H1 (cell line): ENCODE data around the gene SERPINB5. TPM values are rescaled to one million over a fixed set of nuclear protein-coding genes. Genes with fewer than 3 reads are reported as not detected.

Experiments
- CTCF ChIA-PET: fragments of 300-600 bp; sonication (Branson Sonifier 250); formaldehyde crosslinking; loops from one replicate; lab custom pipeline; 2021; ENCODE audit not compliant: partially characterized antibody; lab: Charles Lee
- POLR2A ChIA-PET: fragments of 300-600 bp; sonication (Branson Sonifier 250); formaldehyde crosslinking; loops from one replicate; lab custom pipeline; 2021; ENCODE audit warnings: inconsistent platforms; ENCODE audit not compliant: partially characterized antibody; lab: Charles Lee
- DNase-seq, 2 experiments: peaks; one replicate each; pipeline versions ENCODE4 v3.0.0 to v3.0.0-alpha.2; 2010 to 2022; ENCODE audit warnings: low spot score in 2 of 2, low read depth in 1 of 2, mixed read lengths in 1 of 2
- FAIRE-seq: peaks from 2 replicates; lab custom pipeline; 2011; peaks lifted over from hg19 to GRCh38; lab: Jason Lieb, UNC
- H2AFZ ChIP-seq: 2 replicates; pipeline ENCODE4 v1.8.1; 2012; ENCODE audit warnings: low read length, inconsistent platforms
- H2AK5ac ChIP-seq: 2 replicates; pipeline ENCODE4 v1.6.1; 2013; ENCODE audit warnings: low read depth, low read length
- H2BK120ac ChIP-seq: replicated peaks from 2 replicates; pipeline ENCODE3; 2013; ENCODE audit warnings: low read depth, low read length, inconsistent platforms
- H2BK12ac ChIP-seq: 2 replicates; pipeline ENCODE4 v1.6.1; 2013; ENCODE audit warnings: low read depth, low read length
- H2BK15ac ChIP-seq: 2 replicates; pipeline ENCODE4 v1.6.1; 2013; ENCODE audit warnings: low read length
- H2BK20ac ChIP-seq: 2 replicates; pipeline ENCODE4 v1.6.1; 2013; ENCODE audit warnings: low read length
- H2BK5ac ChIP-seq: 2 replicates; pipeline ENCODE4 v1.6.1; 2013; ENCODE audit warnings: low read depth, low read length
- H3K14ac ChIP-seq: 2 replicates; pipeline ENCODE4 v1.6.1; 2013; ENCODE audit warnings: inconsistent platforms; ENCODE audit not compliant: insufficient read length
- H3K18ac ChIP-seq: 2 replicates; pipeline ENCODE4 v1.6.1; 2013; ENCODE audit warnings: low read length; ENCODE audit errors: extremely low read depth
- H3K23ac ChIP-seq: 2 replicates; pipeline ENCODE4 v1.6.1; 2013; ENCODE audit warnings: inconsistent platforms; ENCODE audit not compliant: insufficient read length
- H3K23me2 ChIP-seq: 2 replicates; pipeline ENCODE4 v1.6.1; 2013; ENCODE audit warnings: low read depth, low read length
- H3K27ac ChIP-seq: 2 replicates; pipeline ENCODE4 v1.6.1; 2011; ENCODE audit warnings: low read depth, low read length, inconsistent platforms
- H3K27me3 ChIP-seq, 4 experiments: replicated peaks in 1 of 4; 1 replicate in 1 of 4; 2 replicates in 3 of 4; pipeline versions ENCODE4 v1.6.1 to v1.8.1; 2011 to 2013; ENCODE audit warnings: low read length in 3 of 4, mild to moderate bottlenecking in 3 of 4, inconsistent platforms in 2 of 4, mixed read lengths in 2 of 4, moderate library complexity in 1 of 4; ENCODE audit not compliant: control insufficient read depth in 3 of 4, insufficient read depth in 3 of 4; ENCODE audit errors: extremely low read depth in 1 of 4
- H3K36me3 ChIP-seq, 4 experiments: 2 replicates each; pipeline versions ENCODE4 v1.6.1 to v1.8.1; 2011 to 2013; ENCODE audit warnings: mild to moderate bottlenecking in 4 of 4, low read length in 3 of 4, moderate library complexity in 2 of 4, control low read depth in 1 of 4, inconsistent platforms in 1 of 4; ENCODE audit not compliant: insufficient read depth in 4 of 4, control insufficient read depth in 2 of 4
- H3K4ac ChIP-seq: replicated peaks from 2 replicates; pipeline ENCODE3; 2013; ENCODE audit warnings: low read length, low read depth, mixed read lengths, inconsistent platforms; ENCODE audit not compliant: insufficient read length
- H3K4me1 ChIP-seq, 4 experiments: replicated peaks in 1 of 4; 1 replicate in 1 of 4; 2 replicates in 3 of 4; pipeline versions ENCODE4 v1.6.1 to v1.8.1; 2011 to 2013; ENCODE audit warnings: low read length in 3 of 4, inconsistent platforms in 2 of 4, mixed read lengths in 1 of 4; ENCODE audit not compliant: insufficient read depth in 4 of 4, control insufficient read depth in 3 of 4
- H3K4me2 ChIP-seq, 2 experiments: 2 replicates each; pipeline versions ENCODE4 v1.6.1 to v1.8.1; 2011 to 2013; ENCODE audit warnings: low read depth in 2 of 2, low read length in 2 of 2, control low read depth in 1 of 2, inconsistent platforms in 1 of 2, mild to moderate bottlenecking in 1 of 2; ENCODE audit not compliant: insufficient read depth in 1 of 2
- H3K4me3 ChIP-seq, 4 experiments: fragments of 200-600, 300-600 bp in 1 of 4; sonication (generic), shearing (Covaris generic), sonication (Bioruptor Twin) in 1 of 4; 2 replicates each; pipeline versions ENCODE4 v1.5.1 to v1.8.1; 2011 to 2016; ENCODE audit warnings: low read length in 4 of 4, low read depth in 3 of 4, control low read depth in 2 of 4, inconsistent platforms in 2 of 4, mild to moderate bottlenecking in 2 of 4, mixed read lengths in 1 of 4, moderate library complexity in 1 of 4; ENCODE audit not compliant: insufficient read depth in 2 of 4; ENCODE audit errors: extremely low read depth in 1 of 4
- H3K56ac ChIP-seq: replicated peaks from 2 replicates; pipeline ENCODE3; 2013; ENCODE audit warnings: low read depth, mild to moderate bottlenecking, mixed read lengths, low read length, inconsistent platforms; ENCODE audit not compliant: insufficient read length
- H3K79me1 ChIP-seq: 2 replicates; pipeline ENCODE4 v1.6.1; 2013; ENCODE audit warnings: low read depth, low read length, control low read depth
- H3K79me2 ChIP-seq, 2 experiments: 2 replicates each; pipeline versions ENCODE4 v1.6.1 to v1.8.1; 2012 to 2013; ENCODE audit warnings: low read length in 2 of 2, mild to moderate bottlenecking in 2 of 2, inconsistent platforms in 1 of 2; ENCODE audit not compliant: insufficient read depth in 2 of 2, control insufficient read depth in 1 of 2
- H3K9ac ChIP-seq, 4 experiments: replicated peaks in 1 of 4; 1 replicate in 1 of 4; 2 replicates in 3 of 4; pipeline versions ENCODE4 v1.6.1 to v1.8.1; 2011 to 2013; ENCODE audit warnings: low read depth in 3 of 4, low read length in 3 of 4, control low read depth in 2 of 4, mild to moderate bottlenecking in 2 of 4, moderate library complexity in 2 of 4, inconsistent platforms in 1 of 4; ENCODE audit errors: extremely low read depth in 1 of 4
- H3K9me3 ChIP-seq, 2 experiments: 2 replicates each; pipeline versions ENCODE4 v1.6.1 to v1.8.1; 2012 to 2013; ENCODE audit warnings: mild to moderate bottlenecking in 2 of 2, moderate library complexity in 2 of 2, control low read depth in 1 of 2, inconsistent platforms in 1 of 2, low read depth in 1 of 2, low read length in 1 of 2, mixed read lengths in 1 of 2; ENCODE audit not compliant: insufficient read depth in 2 of 2
- H4K20me1 ChIP-seq, 2 experiments: replicated peaks in 1 of 2; 2 replicates each; pipeline versions ENCODE3 to v1.8.1; 2011 to 2013; ENCODE audit warnings: inconsistent platforms in 2 of 2, low read length in 2 of 2, mild to moderate bottlenecking in 1 of 2; ENCODE audit not compliant: insufficient read depth in 2 of 2, control insufficient read depth in 1 of 2
- H4K5ac ChIP-seq: 2 replicates; pipeline ENCODE4 v1.6.1; 2013; ENCODE audit warnings: low read length, low read depth, mixed read lengths, inconsistent platforms; ENCODE audit not compliant: insufficient read length
- H4K8ac ChIP-seq: 2 replicates; pipeline ENCODE4 v1.8.0; 2013; ENCODE audit warnings: mild to moderate bottlenecking, moderate library complexity, low read length, inconsistent platforms; ENCODE audit not compliant: insufficient read depth; ENCODE audit errors: extremely low read depth
- H4K91ac ChIP-seq: replicated peaks from 2 replicates; pipeline ENCODE3; 2013; ENCODE audit warnings: low read length, mixed read lengths, inconsistent platforms; ENCODE audit not compliant: insufficient read length
- ASH2L ChIP-seq: fragments of 200-600, 300-600 bp; sonication (generic); IDR thresholded peaks from one replicate; pipeline ENCODE4 v1.7.1; 2017; ENCODE audit warnings: low read length
- ATF2 ChIP-seq: IDR thresholded peaks from 2 replicates; pipeline ENCODE4 v1.6.1; 2012; ENCODE audit warnings: low read length, inconsistent platforms
- BCL11A ChIP-seq, 2 experiments: IDR thresholded peaks; one replicate each; pipeline ENCODE4 v1.6.1; 2011; ENCODE audit warnings: low read depth in 2 of 2, low read length in 2 of 2, mild to moderate bottlenecking in 2 of 2
- CBX5 ChIP-seq: fragments of 300-800, 300-1000 bp; sonication (generic); IDR thresholded peaks from 2 replicates; pipeline ENCODE4 v1.7.1; 2016; ENCODE audit warnings: antibody characterized with exemption, low read length, low read depth
- CEBPB ChIP-seq: IDR thresholded peaks from 2 replicates; pipeline ENCODE4 v1.6.1; 2012; ENCODE audit warnings: low read depth, low read length
- CREB1 ChIP-seq: IDR thresholded peaks from 2 replicates; pipeline ENCODE4 v1.6.1; 2012; ENCODE audit warnings: inconsistent platforms
- CTCF ChIP-seq, 3 experiments: IDR thresholded peaks; 1 replicate in 2 of 3; 2 replicates in 1 of 3; pipeline versions ENCODE4 v1.5.1 to v1.6.1; 2011; ENCODE audit warnings: low read length in 3 of 3, mild to moderate bottlenecking in 3 of 3, inconsistent platforms in 2 of 3, low read depth in 1 of 3, moderate library complexity in 1 of 3; ENCODE audit not compliant: insufficient read depth in 1 of 3; ENCODE audit errors: control extremely low read depth in 1 of 3
- GTF2F1 ChIP-seq: IDR thresholded peaks from 2 replicates; pipeline ENCODE4 v1.6.1; 2012; ENCODE audit warnings: low read depth, low read length, improper control_type of control experiment, borderline replicate concordance
- KDM5A ChIP-seq: fragments of 200-600 bp; IDR thresholded peaks from 2 replicates; pipeline ENCODE4 v1.7.1; 2012; ENCODE audit warnings: mild to moderate bottlenecking, low read length, inconsistent platforms, mixed read lengths
- POLR2A ChIP-seq, 2 experiments: IDR thresholded peaks; 1 replicate in 1 of 2; 2 replicates in 1 of 2; pipeline ENCODE4 v1.6.1; 2011; ENCODE audit warnings: low read depth in 2 of 2, low read length in 2 of 2, mild to moderate bottlenecking in 2 of 2; ENCODE audit errors: control extremely low read depth in 1 of 2
- RXRA ChIP-seq: IDR thresholded peaks from 2 replicates; pipeline ENCODE4 v1.6.1; 2011; ENCODE audit warnings: low read depth, mild to moderate bottlenecking, low read length, moderate library complexity; ENCODE audit not compliant: insufficient read depth
- TCF12 ChIP-seq: IDR thresholded peaks from 2 replicates; pipeline ENCODE4 v1.6.1; 2011; ENCODE audit warnings: low read depth, mild to moderate bottlenecking, low read length
- WGBS, 2 experiments: shearing (Covaris generic) in 1 of 2; methylation state at CpG; one replicate each; pipeline versions ENCODE4 v1.1.6 to v1.1.7; 2013 to 2015; ENCODE audit warnings: low lambda C conversion rate in 2 of 2, mixed read lengths in 2 of 2, inconsistent platforms in 1 of 2, low coverage in 1 of 2, missing lambda C conversion rate in 1 of 2; ENCODE audit not compliant: insufficient replicate concordance in 2 of 2, insufficient coverage in 1 of 2, insufficient read length in 1 of 2; ENCODE audit errors: extremely low coverage in 1 of 2, missing lambda C conversion rate in 1 of 2; 5-methylcytosine and 5-hydroxymethylcytosine counted together
- polyA plus RNA-seq, 7 experiments: library from polyadenylated mRNA; depleted of rRNA in 3 of 7; stranded (reverse) in 5 of 7; unstranded in 2 of 7; fragments of >200 nt in 5 of 7; fragments of 200-250 nt in 2 of 7; gene quantifications; 1 replicate in 5 of 7; 2 replicates in 1 of 7; 4 replicates in 1 of 7; pipeline versions ENCODE4 v1.2.1 to v1.2.3, GENCODE V29; 2011 to 2013; ENCODE audit warnings: missing spikeins in 2 of 7, mixed read lengths in 2 of 7
- total RNA-seq: library from RNA; stranded (reverse); fragmentation: NEBNext Ultra II Directional; extraction: Animal tissue kit (Norgen Biotek cat#: 25700); gene quantifications from 2 replicates; pipeline ENCODE4 v1.2.1, GENCODE V29; 2021

The SERPINB5 gene
- total and polyA plus RNA-seq, 2 of the 8 experiments (the other 6 are each of a cell fraction or from before 2014, with no cell fraction given) = 0.03 TPM; not detected in 1

- H3K36me3 ChIP-seq = no peaks in the 10 kb centered on the region
- H2BK5ac ChIP-seq = no peak overlapping the region
- no peaks in the 10 kb centered on the region; a peak in 1 of 7 replicates for H3K27me3 ChIP-seq
- no peak overlapping the region for H3K4me3 ChIP-seq
- no peak overlapping the region for H2BK20ac ChIP-seq
- no peak overlapping the region for H3K18ac ChIP-seq
- H2BK12ac ChIP-seq = no peak overlapping the region
- H3K56ac ChIP-seq = no peak overlapping the region
- WGBS, 2 experiments = 73% methylated on average over 1 of the region's 1 CpG; no CpG with 5 or more reads in 1 of the 2 experiments
- H3K14ac ChIP-seq = no peak overlapping the region
- no peak overlapping the region for H2AK5ac ChIP-seq
- H2AFZ ChIP-seq = no peak overlapping the region
- H3K4ac ChIP-seq = no peak overlapping the region
- H2BK15ac ChIP-seq = no peak overlapping the region
- no peak overlapping the region for H3K23ac ChIP-seq
- H4K91ac ChIP-seq = no peak overlapping the region
- no peak overlapping the region for H4K5ac ChIP-seq
- no peak overlapping the region for H3K27ac ChIP-seq
- ChIA-PET CTCF (no interaction called here), POLR2A (no interaction called here)
- H3K79me1 ChIP-seq = no peaks in the 10 kb centered on the region
- no peaks in the 10 kb centered on the region for H4K20me1 ChIP-seq
- H3K9ac ChIP-seq = no peak overlapping the region
- DNase-seq (no peak), FAIRE-seq (no peak)
- H3K9me3 ChIP-seq = no peaks in the 10 kb centered on the region
- no peaks in the 10 kb centered on the region for H3K23me2 ChIP-seq
- H3K79me2 ChIP-seq = no peaks in the 10 kb centered on the region
- no peak overlapping the region for H3K4me2 ChIP-seq
- no peak overlapping the region for H2BK120ac ChIP-seq
- no peak overlapping the region for H4K8ac ChIP-seq
- H3K4me1 ChIP-seq = no peaks in the 10 kb centered on the region
- TF ChIP-seq ASH2L (no peak), TCF12 (no peak), KDM5A (no peak), CEBPB (no peak), RXRA (no peak), CTCF (IDR thresholded peaks at IDR 0.05; ENCODE audit: control extremely low read depth in 1 of 3, insufficient read depth in 1 of 3, low read depth in 1 of 3, low read length in 3 of 3) (no peak), GTF2F1 (no peak), CREB1 (no peak), BCL11A (IDR thresholded peaks at IDR 0.05; ENCODE audit: low read depth in 2 of 2, low read length in 2 of 2) (no peak), ATF2 (no peak), CBX5 (no peak), POLR2A (IDR thresholded peaks at IDR 0.05; ENCODE audit: control extremely low read depth in 1 of 2, low read depth in 2 of 2, low read length in 2 of 2) (no peak)
Measured at GRCh38 chr18:63460414-63460813, 16.3 kb upstream of the SERPINB5 start.
